Measurements from ENCODE around the gene GRK6. TPM values are rescaled to one million over a fixed set of nuclear protein-coding genes. Genes with fewer than 3 reads are reported as not detected.
A peak's percentile ranks its signal among the peaks of the same experiment; 100 is the strongest.

GRK6 gene
- total and polyA plus RNA-seq, 9 of the 15 experiments (the other 6 are each of a cell fraction or from before 2014, with no cell fraction given): 0.63 to 122 (median 44.5) TPM

- TF ChIP-seq, protein P1, sequence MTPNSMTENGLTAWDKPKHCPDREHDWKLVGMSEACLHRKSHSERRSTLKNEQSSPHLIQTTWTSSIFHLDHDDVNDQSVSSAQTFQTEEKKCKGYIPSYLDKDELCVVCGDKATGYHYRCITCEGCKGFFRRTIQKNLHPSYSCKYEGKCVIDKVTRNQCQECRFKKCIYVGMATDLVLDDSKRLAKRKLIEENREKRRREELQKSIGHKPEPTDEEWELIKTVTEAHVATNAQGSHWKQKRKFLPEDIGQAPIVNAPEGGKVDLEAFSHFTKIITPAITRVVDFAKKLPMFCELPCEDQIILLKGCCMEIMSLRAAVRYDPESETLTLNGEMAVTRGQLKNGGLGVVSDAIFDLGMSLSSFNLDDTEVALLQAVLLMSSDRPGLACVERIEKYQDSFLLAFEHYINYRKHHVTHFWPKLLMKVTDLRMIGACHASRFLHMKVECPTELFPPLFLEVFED (CRISPR knock-in tag; conservative IDR thresholded peaks at IDR 0.05): no peak
- TF ChIP-seq SMARCA4 (IDR thresholded peaks at IDR 0.05) (no peak), DPF2 (IDR thresholded peaks at IDR 0.05) (no peak), POLR2G (IDR thresholded peaks at IDR 0.05; ENCODE audit: low read depth, low read length) (peak; percentile 76), PURB (CRISPR knock-in tag; IDR thresholded peaks at IDR 0.05; ENCODE audit: low read depth) (no peak), XRCC5 (IDR thresholded peaks at IDR 0.05; ENCODE audit: low read depth, low read length) (no peak), PHTF2 (CRISPR knock-in tag; IDR thresholded peaks at IDR 0.05) (no peak), EGR1 (conservative IDR thresholded peaks at IDR 0.05) (no peak), CBX1 (IDR thresholded peaks at IDR 0.05; ENCODE audit: low read depth) (no peak), MYC (IDR thresholded peaks at IDR 0.05; ENCODE audit: low read depth, low read length) (no peak), MYC (CRISPR knock-in tag; IDR thresholded peaks at IDR 0.05; ENCODE audit: borderline replicate concordance, low read depth) (no peak), HMBOX1 (IDR thresholded peaks at IDR 0.05) (no peak), HNRNPK (IDR thresholded peaks at IDR 0.05; ENCODE audit: low read depth, low read length, poor library complexity, severe bottlenecking) (peak; percentile 40), ZNF584 (CRISPR knock-in tag; IDR thresholded peaks at IDR 0.05; ENCODE audit: low read depth) (no peak), NFIC (IDR thresholded peaks at IDR 0.05) (no peak), MAZ (CRISPR knock-in tag; conservative IDR thresholded peaks at IDR 0.05 in 1 of 2, IDR thresholded peaks at IDR 0.05 in 1 of 2) (peak in 1 of 2 experiments; percentile 28; a peak in 1 of 4 replicates), THRAP3 (IDR thresholded peaks at IDR 0.05; ENCODE audit: borderline replicate concordance) (no peak), CHCHD3 (CRISPR knock-in tag; IDR thresholded peaks at IDR 0.05) (no peak), MAFG (tag; conservative IDR thresholded peaks at IDR 0.05) (no peak), ZBTB7A (IDR thresholded peaks at IDR 0.05; ENCODE audit: borderline replicate concordance, control insufficient read depth, low read depth, low read length) (peak; percentile 94; the same call in 1 of the 2 replicates), KDM2B (CRISPR knock-in tag; IDR thresholded peaks at IDR 0.05) (no peak), ZNF449 (CRISPR knock-in tag; IDR thresholded peaks at IDR 0.05) (no peak)
- TF ChIP-seq, protein P2, sequence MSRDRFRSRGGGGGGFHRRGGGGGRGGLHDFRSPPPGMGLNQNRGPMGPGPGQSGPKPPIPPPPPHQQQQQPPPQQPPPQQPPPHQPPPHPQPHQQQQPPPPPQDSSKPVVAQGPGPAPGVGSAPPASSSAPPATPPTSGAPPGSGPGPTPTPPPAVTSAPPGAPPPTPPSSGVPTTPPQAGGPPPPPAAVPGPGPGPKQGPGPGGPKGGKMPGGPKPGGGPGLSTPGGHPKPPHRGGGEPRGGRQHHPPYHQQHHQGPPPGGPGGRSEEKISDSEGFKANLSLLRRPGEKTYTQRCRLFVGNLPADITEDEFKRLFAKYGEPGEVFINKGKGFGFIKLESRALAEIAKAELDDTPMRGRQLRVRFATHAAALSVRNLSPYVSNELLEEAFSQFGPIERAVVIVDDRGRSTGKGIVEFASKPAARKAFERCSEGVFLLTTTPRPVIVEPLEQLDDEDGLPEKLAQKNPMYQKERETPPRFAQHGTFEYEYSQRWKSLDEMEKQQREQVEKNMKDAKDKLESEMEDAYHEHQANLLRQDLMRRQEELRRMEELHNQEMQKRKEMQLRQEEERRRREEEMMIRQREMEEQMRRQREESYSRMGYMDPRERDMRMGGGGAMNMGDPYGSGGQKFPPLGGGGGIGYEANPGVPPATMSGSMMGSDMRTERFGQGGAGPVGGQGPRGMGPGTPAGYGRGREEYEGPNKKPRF (IDR thresholded peaks at IDR 0.05; ENCODE audit: low read depth, low read length): no peak
These were observed 47.0 kb downstream of the GRK6 start, which contains the start of gene DBN1 (continued) for GRCh38 chr5:177473443-177474001.

Data from K562 (cell line).